ENCODE results near the gene RAC2.
"Not testable (repeated sequence)": the region's sequence is repeated elsewhere in the genome, so short reads cannot be mapped to it uniquely, and the experiment has no call there.

RAC2 gene

DNA sequence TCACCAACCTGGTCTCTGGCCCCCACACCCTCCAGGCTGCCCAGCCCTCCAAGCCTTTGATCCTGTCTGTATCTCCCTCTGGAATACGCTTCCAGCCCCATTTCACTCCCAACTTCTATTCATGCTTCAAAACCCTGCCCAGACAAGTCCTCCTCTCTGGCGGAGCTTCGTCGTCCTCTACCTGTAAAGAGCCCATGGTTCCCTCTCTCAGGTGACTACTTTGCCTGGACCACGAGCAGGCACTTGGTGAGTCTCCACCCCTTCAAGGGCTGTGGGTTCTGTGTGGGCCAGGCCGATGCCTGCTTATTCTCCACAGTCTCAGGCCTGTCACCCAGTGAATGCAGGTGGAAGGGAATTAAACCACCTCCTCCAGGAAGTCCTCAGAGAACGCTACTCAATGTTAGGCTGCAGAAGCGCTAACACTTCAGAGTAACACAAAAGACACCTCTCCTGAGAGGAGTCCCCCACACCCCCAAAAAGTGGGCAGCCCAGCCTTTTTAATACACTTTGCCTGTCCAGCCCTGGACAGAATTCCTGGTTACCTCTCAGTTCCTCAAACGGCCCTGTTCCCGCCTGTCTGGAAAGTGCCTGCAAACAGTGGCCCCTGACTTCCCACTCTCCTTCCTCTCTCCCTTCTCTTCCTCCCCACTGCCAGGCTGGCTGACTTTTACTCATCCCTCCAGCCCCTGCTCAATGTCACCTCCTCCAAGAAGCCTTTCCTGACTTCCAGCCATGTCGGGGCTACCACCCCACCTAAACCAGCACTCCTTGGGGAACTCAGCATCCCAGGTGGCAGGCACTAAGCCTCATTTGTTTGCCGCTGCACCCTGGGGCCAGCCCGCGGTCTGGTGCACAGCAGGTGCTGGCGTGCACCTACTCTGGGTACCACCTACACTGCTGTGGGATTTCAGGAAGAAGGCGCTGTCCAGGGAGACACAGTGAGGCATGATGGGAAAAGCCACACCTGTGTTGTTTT, 9.0 kb downstream of the RAC2 start:
- DNase-seq (ENCODE audit: low read depth): no peak

- no peak for DNase-seq (ENCODE audit: low read depth)
These were observed 10.1 kb downstream of the RAC2 start for GRCh38 chr22:37233751-37234631.

DNA sequence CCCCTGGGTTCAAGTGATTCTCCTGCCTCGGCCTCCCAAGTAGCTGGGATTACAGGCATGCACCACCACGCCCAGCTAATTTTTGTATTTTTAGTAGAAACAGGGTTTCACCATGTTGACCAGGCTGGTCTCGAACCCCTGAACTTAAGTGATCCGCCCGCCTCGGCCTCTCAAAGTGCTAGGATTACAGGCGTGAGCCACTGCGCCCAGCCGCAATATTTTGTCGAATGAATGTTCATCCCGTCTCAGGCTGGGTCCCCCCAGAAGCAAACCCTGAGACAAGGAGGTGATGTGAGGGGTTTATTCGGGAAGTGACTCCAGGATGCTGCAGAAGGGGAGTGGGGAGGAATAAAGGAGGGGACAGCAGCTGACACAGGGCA, 10.7 kb downstream of the RAC2 start:
- DNase-seq (ENCODE audit: low read depth): not testable (repeated sequence)

DNA sequence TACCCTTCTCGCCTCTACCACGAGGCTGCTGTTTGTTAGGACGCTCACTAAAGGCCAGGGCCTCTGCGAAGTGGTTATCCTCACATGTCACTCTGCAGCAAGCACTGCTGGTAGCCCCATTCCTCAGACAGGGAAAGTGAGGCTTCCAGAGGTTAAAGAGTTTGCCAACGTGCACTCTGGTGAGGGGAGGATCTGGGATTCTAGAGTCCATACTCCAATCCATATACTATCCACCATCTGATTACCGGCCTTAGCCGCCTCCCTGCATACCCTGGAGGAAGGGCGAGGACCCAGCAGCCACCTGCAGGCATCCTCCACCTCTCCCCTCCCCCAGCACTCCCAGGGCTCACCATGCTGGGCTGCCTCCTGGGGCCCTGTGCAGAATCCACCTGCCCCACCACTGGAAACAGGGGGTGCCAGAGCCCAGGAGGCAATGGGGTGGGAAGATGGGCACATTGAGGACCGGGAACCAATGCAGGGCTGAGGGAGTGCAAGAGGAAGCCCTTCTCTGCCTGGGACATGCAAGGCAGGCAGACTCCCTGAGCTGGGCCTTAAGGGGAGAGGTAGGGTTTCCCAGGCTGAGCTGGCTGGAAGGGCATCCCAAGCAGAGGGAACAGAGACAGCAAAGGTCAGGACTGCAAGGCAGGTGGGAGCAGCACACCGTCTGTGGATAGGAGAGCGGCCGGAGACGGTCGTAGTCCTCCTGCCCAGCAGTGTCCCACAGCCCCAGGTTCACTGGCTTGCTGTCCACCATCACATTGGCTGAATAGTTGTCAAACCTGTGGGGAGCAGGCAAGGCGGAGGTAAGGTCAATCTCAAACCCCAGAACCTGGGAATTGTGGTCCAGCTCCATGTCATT, 11.7 kb downstream of the RAC2 start:
- DNase-seq (ENCODE audit: low read depth): no peak

- DNase-seq (ENCODE audit: low read depth): no peak
These were observed 12.5 kb downstream of the RAC2 start for GRCh38 chr22:37231406-37232139.

- DNase-seq (ENCODE audit: low read depth): no peak
These were observed 13.2 kb downstream of the RAC2 start for GRCh38 chr22:37230673-37231405.

GRCh38 chr22:37229805-37230672, 14.0 kb downstream of the RAC2 start:
- DNase-seq (ENCODE audit: low read depth): no peak

DNA sequence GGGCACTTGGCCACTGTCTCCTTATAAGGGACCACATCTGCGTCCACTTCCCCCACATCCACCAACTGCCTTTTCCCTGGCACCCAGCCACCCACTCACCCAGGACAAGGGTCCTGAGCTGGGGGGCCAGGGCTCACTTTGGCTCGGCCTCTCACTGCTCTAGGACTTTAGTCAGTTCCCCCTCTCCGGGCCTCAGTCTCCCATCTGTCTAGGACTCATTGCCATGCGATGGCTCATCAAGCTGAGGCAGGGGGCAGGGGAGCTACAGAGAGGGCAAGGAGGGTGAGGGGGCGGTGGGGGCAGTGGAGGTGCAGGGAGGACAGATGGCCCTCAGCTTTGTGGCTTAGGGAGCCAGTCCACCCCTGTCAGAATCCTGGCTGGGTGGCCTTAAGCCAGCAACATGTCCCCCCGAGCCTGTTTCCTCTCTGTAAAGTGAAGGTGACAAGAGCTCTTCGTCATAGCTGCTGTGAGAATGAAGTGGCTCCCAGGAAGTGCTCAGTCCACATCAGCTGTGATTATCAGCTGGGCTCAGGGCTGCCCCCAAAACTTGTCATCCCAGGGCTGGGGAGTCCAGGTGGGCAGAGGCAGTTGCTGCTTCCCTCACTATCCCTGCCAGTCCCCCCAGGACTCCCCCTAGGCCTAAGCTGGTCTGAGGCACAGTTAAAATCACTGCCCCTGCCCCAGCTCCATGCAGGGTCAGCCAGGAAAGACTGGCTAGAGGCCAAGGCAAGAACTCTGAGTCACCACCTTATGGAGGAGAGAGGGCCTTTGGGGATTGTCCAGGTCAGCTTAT, 14.9 kb downstream of the RAC2 start:
- peak; percentile 24 for DNase-seq (ENCODE audit: low read depth)

GRCh38 chr22:37228106-37229011, 15.7 kb downstream of the RAC2 start:
- no peak for DNase-seq (ENCODE audit: low read depth)

GRCh38 chr22:37226514-37226913, 17.6 kb downstream of the RAC2 start:
- no peak for DNase-seq (ENCODE audit: low read depth)

GRCh38 chr22:37226087-37226486, 18.0 kb downstream of the RAC2 start:
- no peak for DNase-seq (ENCODE audit: low read depth)

DNA sequence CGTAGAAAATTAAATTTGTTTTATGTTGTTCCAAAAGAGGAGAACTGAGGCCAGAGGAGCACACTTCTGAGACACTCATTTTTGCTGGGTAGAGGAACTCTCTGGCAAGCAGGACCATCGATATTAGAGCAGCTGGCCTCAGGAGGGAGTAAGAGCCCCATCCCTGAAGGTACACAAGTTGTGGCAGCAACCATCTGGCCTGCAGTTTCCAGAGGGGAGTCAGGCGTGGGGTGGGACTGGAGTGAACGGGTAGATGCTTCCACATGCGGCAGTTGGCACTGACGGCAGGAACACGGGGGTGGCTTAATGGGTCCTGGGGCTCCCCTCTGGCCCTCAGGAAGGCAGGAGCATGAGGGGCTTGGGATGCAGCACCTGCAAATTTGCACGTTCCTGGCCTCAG, 18.6 kb downstream of the RAC2 start:
- DNase-seq (ENCODE audit: low read depth): no peak

DNA sequence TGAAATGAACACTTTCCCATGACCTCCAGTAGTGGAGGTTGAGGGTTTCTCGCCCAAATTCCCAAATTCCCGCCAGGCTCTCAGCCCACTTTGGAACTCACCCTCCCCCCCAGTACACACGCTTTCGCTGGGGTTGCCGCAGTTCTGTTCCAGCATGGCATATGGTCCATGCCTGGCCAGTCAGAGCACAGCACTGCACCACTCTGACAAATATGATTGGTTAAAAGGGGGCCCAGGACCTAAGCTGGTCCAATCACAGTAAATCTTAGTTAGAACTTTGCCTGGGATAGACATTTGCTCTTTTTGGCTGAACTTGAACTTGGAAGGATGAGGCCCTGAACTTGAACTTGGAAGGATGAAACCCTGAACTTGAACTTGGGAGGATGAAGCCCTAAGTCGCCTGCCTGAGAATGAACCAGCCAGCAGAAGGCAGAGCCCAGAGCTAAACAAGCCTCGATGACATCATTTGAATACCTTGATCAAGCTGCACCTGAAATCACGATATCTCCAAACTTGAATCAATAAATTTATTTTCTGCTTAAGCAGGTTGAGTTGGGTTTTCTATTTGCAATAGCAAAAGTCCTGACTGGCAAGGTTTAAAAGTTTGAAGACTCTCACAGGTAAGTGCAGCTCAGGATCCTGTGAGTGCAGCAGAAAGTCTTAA, 19.2 kb downstream of the RAC2 start:
- no peak for DNase-seq (ENCODE audit: low read depth)

DNA sequence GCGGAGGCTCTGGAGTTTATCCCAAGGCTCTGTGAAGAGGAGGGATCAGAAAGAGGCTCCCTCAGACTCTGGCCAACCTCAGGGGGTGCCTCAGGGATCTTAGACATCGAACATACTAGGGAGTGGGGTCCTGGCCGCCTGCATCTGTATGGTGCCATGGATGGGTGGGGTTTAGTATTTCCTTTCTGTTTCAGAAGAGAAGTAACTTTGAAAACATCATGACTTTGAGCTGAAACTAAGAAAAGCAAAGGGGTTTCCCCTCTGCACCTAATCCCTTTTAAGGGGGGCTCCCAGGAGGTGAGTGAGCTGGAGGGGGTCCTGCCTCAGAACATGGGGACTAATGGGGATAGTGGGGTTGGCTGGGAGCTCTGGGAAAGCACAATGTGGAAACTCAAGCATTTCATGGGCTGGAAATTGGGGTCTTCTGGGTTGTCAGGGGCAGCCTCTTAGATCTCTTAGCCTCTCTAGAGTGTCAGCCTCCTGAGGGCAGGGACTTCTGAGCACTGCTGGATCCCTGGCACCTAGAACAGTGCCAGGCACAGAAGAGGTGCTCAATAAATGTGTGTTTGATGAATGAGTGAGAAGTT, 20.0 kb downstream of the RAC2 start:
- no peak for DNase-seq (ENCODE audit: low read depth)

GRCh38 chr22:37222440-37222971, 21.6 kb downstream of the RAC2 start:
- DNase-seq (ENCODE audit: low read depth): no peak
